Caki2 (cell line): ENCODE measurements around the gene RNF111. TPM values are rescaled to one million over a fixed set of nuclear protein-coding genes. Genes with fewer than 3 reads are reported as not detected.

Source experiments
- total RNA-seq: library from RNA; depleted of rRNA; stranded (reverse); fragments of >200 nt; shearing (Covaris generic); gene quantifications from 2 replicates; pipeline ENCODE4 v1.2.3, GENCODE V29; 2014; ENCODE audit warnings: low replicate concordance; rRNA removed

Gene RNF111
- total RNA-seq, 1 experiment from 2014 or later, result 14.0 TPM

Other genes with a start within 250 kb of the RNF111 start
- gene ADAM10, start 238.0 kb upstream of the RNF111 start, total RNA-seq, result 128 and 180 TPM in 2 replicates
- 12.6 and 12.8 TPM in 2 replicates for gene MINDY2, start 216.4 kb upstream of the RNF111 start, total RNA-seq
- gene SLTM, start 54.0 kb upstream of the RNF111 start, total RNA-seq, result 40.8 and 46.0 TPM in 2 replicates
- 45.6 and 69.7 TPM in 2 replicates for gene CCNB2, start 117.5 kb downstream of the RNF111 start, total RNA-seq
- not detected in 2 replicates for gene LDHAL6B, start 219.2 kb downstream of the RNF111 start, total RNA-seq